Measurements from ENCODE around the gene CD101.

Gene CD101

GRCh38 chr1:117047271-117047670, 45.7 kb downstream of the CD101 start:
- no peak for DNase-seq (ENCODE audit: low read depth in 1 of 2, low spot score in 1 of 2)
- no peak overlapping the region for H3K27ac ChIP-seq (replicated peaks)
- no peaks in the 10 kb centered on the region for H3K27me3 ChIP-seq (ENCODE audit: insufficient read depth, poor library complexity, severe bottlenecking)
- TF ChIP-seq GABPA (IDR thresholded peaks at IDR 0.05; ENCODE audit: low read depth) (no peak), POLR2AphosphoS5 (IDR thresholded peaks at IDR 0.05; ENCODE audit: low read depth) (no peak)
- H3K4me3 ChIP-seq (replicated peaks; ENCODE audit: insufficient read depth, low read length) = no peak overlapping the region

GRCh38 chr1:117049857-117050256, 48.3 kb downstream of the CD101 start:
- peak overlapping the region; percentile 42 for H3K27ac ChIP-seq (replicated peaks)
- H3K4me3 ChIP-seq (replicated peaks; ENCODE audit: insufficient read depth, low read length) = no peak overlapping the region
- no peaks in the 10 kb centered on the region for H3K27me3 ChIP-seq (ENCODE audit: insufficient read depth, poor library complexity, severe bottlenecking)
- peak in 1 of 2 experiments; percentile 23 for DNase-seq (ENCODE audit: low read depth in 1 of 2, low spot score in 1 of 2)
- TF ChIP-seq CTCF (IDR thresholded peaks at IDR 0.05; ENCODE audit: insufficient read depth, low read length) (no peak), REST (IDR thresholded peaks at IDR 0.05; ENCODE audit: insufficient replicate concordance, low read depth) (no peak), SPI1 (IDR thresholded peaks at IDR 0.05; ENCODE audit: borderline replicate concordance, low read depth) (peak; percentile 10; the same call in 1 of the 2 replicates)

GRCh38 chr1:117051224-117052064, 49.9 kb downstream of the CD101 start:
- DNase-seq (ENCODE audit: low read depth in 1 of 2, low spot score in 1 of 2) = peak in 1 of 2 experiments; percentile 37
- Histone ChIP-seq H3K4me3 (replicated peaks; ENCODE audit: insufficient read depth, low read length) (no peak overlapping the region), H3K27me3 (ENCODE audit: insufficient read depth, poor library complexity, severe bottlenecking) (no peaks in the 10 kb centered on the region), H3K27ac (replicated peaks) (peak overlapping the region; percentile 66)
- no peak for TF ChIP-seq GABPA (IDR thresholded peaks at IDR 0.05; ENCODE audit: low read depth)
- TF ChIP-seq SPI1 (IDR thresholded peaks at IDR 0.05; ENCODE audit: borderline replicate concordance, low read depth) = no peak
- TF ChIP-seq CTCF (IDR thresholded peaks at IDR 0.05; ENCODE audit: insufficient read depth, low read length) = no peak
- TF ChIP-seq POLR2AphosphoS5 (IDR thresholded peaks at IDR 0.05; ENCODE audit: low read depth) = no peak

- TF ChIP-seq SPI1 (IDR thresholded peaks at IDR 0.05; ENCODE audit: borderline replicate concordance, low read depth) (no peak), CTCF (IDR thresholded peaks at IDR 0.05; ENCODE audit: insufficient read depth, low read length) (no peak), POLR2AphosphoS5 (IDR thresholded peaks at IDR 0.05; ENCODE audit: low read depth) (no peak), GABPA (IDR thresholded peaks at IDR 0.05; ENCODE audit: low read depth) (no peak), REST (IDR thresholded peaks at IDR 0.05; ENCODE audit: insufficient replicate concordance, low read depth) (no peak)
- DNase-seq (ENCODE audit: low read depth in 1 of 2, low spot score in 1 of 2) = no peak
- Histone ChIP-seq H3K27ac (replicated peaks) (no peak overlapping the region), H3K27me3 (ENCODE audit: insufficient read depth, poor library complexity, severe bottlenecking) (no peaks in the 10 kb centered on the region), H3K4me3 (replicated peaks; ENCODE audit: insufficient read depth, low read length) (no peak overlapping the region)
These were observed 52.5 kb downstream of the CD101 start for GRCh38 chr1:117054068-117054467.
